OCI-LY3 (cell line): ENCODE data around the gene KCNK2.

Source experiments
- CTCF ChIP-seq: fragments of 200-600, 300-600 bp; sonication (generic); IDR thresholded peaks from 2 replicates; pipeline ENCODE4 v1.5.1; 2014; ENCODE audit warnings: antibody characterized with exemption, low read length, low read depth
- EZH2phosphoT487 ChIP-seq: fragments of 200-600 bp; shearing (Covaris generic); IDR thresholded peaks from 2 replicates; pipeline ENCODE4 v1.6.1; 2018; ENCODE audit warnings: antibody characterized with exemption, mixed run types, low read depth

- TF ChIP-seq CTCF (no peak), EZH2phosphoT487 (no peak)
Observed at GRCh38 chr1:215210167-215210566, 127.6 kb downstream of the KCNK2 start.
